Ishikawa (cell line): ENCODE measurements around the gene ATP6V1C2.

Source experiments
- CEBPB ChIP-seq: IDR thresholded peaks from 2 replicates; pipeline ENCODE4 v1.6.1; 2012
- EGR1 ChIP-seq: IDR thresholded peaks from 2 replicates; pipeline ENCODE4 v1.6.1; 2012
- FOXM1 ChIP-seq: IDR thresholded peaks from 2 replicates; pipeline ENCODE4 v1.6.1; 2012; ENCODE audit warnings: low read depth, borderline replicate concordance
- RAD21 ChIP-seq: IDR thresholded peaks from 2 replicates; pipeline ENCODE4 v1.6.1; 2012; ENCODE audit warnings: low read depth
- TF ChIP-seq, protein P1 (sequence below): IDR thresholded peaks from 2 replicates; pipeline ENCODE4 v1.6.1; 2012; ENCODE audit warnings: low read depth, mild to moderate bottlenecking

DNA sequence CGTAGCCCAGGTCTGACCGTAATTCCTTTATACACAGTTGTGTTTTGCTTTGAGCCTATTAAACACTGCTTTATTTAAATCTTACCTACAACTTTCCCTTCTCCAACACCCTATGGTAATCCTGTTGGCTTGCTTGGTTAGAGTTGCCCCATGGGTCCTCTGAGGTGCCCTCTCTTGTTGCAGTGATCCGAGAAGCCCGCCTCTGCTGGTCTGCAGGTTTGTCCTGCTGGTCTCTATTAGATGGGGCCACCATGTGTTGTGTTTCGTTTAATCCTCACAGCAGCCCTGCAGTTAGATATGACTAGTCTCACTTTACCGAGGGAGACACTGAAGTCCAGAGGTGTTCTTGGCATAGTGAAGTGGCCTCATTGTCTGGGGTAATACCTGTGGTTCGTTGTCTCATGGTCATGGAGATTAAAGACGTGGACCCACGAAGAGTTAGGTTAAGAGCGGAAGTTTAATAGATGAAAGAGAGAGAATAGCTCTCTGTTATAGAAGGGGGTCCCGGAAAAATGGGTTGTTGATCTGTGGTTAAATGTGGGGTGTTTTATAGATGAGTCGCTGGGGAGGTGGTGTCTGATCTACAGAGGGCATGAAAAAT is 98.4 kb downstream of the ATP6V1C2 start:
- TF ChIP-seq FOXM1 (no peak), EGR1 (no peak), RAD21 (no peak), CEBPB (no peak)
- TF ChIP-seq, protein P1, sequence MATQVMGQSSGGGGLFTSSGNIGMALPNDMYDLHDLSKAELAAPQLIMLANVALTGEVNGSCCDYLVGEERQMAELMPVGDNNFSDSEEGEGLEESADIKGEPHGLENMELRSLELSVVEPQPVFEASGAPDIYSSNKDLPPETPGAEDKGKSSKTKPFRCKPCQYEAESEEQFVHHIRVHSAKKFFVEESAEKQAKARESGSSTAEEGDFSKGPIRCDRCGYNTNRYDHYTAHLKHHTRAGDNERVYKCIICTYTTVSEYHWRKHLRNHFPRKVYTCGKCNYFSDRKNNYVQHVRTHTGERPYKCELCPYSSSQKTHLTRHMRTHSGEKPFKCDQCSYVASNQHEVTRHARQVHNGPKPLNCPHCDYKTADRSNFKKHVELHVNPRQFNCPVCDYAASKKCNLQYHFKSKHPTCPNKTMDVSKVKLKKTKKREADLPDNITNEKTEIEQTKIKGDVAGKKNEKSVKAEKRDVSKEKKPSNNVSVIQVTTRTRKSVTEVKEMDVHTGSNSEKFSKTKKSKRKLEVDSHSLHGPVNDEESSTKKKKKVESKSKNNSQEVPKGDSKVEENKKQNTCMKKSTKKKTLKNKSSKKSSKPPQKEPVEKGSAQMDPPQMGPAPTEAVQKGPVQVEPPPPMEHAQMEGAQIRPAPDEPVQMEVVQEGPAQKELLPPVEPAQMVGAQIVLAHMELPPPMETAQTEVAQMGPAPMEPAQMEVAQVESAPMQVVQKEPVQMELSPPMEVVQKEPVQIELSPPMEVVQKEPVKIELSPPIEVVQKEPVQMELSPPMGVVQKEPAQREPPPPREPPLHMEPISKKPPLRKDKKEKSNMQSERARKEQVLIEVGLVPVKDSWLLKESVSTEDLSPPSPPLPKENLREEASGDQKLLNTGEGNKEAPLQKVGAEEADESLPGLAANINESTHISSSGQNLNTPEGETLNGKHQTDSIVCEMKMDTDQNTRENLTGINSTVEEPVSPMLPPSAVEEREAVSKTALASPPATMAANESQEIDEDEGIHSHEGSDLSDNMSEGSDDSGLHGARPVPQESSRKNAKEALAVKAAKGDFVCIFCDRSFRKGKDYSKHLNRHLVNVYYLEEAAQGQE = no peak
